ENCODE measurements around the gene NT5C2. TPM values are rescaled to one million over a fixed set of nuclear protein-coding genes. Genes with fewer than 3 reads are reported as not detected.

Gene NT5C2
- total RNA-seq, 1 experiment from 2014 or later: 74.6 TPM

DNA sequence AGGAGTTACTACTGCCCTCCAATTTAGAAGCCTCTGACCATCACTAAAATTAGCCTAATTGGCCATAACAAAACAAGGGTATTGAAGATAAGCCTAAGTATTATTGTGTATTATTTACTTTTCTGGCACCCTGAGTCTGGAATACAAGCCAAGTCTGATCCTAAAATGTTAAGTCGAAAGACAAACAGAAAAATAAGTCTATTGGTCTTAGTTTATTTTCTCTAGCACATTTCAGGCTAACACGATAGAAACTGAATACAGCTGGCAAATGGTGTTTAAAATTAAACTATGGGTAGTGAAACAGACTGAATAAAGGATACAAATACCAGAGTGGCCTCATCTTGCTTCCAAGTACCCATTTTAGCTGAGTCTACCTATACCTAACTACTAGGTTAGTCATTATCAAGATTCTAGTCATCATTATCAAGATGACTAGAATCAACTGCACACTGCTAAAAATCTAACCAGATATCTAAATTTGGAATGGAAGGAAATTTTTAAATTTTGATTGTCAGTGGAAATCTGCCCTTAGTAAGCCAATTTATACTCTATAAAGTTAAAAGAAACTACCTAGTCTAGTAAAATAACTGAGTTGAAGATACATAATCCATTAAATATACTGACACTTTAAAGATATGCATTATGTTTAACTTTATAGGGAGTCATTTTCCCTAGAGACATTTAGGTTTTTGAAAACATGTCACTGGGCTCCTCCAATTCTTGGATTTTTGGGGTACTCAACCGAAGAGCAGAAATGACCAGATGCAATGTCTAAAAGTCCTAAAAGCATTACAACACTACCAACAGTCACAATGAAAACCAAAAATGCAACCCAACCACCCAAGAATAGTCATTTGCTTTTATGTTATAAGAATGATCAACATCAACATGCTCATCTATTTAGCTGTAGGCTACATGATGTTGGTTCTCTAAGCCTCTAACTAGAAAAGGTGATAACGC, 80.9 kb downstream of the NT5C2 start:
- H3K9ac ChIP-seq (ENCODE audit: low read length): no peak overlapping the region
- no peak overlapping the region for H3K27ac ChIP-seq (ENCODE audit: low read length)
- ChIA-PET POLR2A (ENCODE audit: unreplicated experiment) (interaction anchor here (0.6 kb wide), 1 partner anchor 285 kb away, joined by 3 read pairs; no protein-coding TSS in a partner anchor), CTCF (no interaction called here)
- ATAC-seq (no peak), DNase-seq (no peak)
- H3F3A ChIP-seq (ENCODE audit: low read length, unreplicated experiment): no peaks in the 10 kb centered on the region
- no TSS peak for BruUV-seq (replicated peaks)
- peaks cover 7% of the 10 kb centered on the region; the same call in 1 of the 2 replicates for H3K36me3 ChIP-seq (ENCODE audit: low read depth, low read length)
- H3K79me2 ChIP-seq (ENCODE audit: low read length): peaks cover 38% of the 10 kb centered on the region
- intact Hi-C loops (cut with micrococcal nuclease): no loop called here
- H4K20me1 ChIP-seq (ENCODE audit: low read length): no peaks in the 10 kb centered on the region; the same call in 1 of the 2 replicates
- H2AFZ ChIP-seq (ENCODE audit: low read length): no peak overlapping the region
- H3K9me2 ChIP-seq (replicated peaks; ENCODE audit: low read length): no peaks in the 10 kb centered on the region
- TF ChIP-seq EZH2 (IDR thresholded peaks at IDR 0.05; ENCODE audit: low read length, unreplicated experiment) (no peak), CTCF (conservative IDR thresholded peaks at IDR 0.05; ENCODE audit: low read depth, low read length) (no peak), EZH2phosphoT487 (IDR thresholded peaks at IDR 0.05; ENCODE audit: borderline replicate concordance, low read length) (no peak)
- H3K4me1 ChIP-seq (ENCODE audit: insufficient read depth, low read length): no peaks in the 10 kb centered on the region
- no peak overlapping the region for H3K4me3 ChIP-seq (ENCODE audit: low read length)
- H3K4me2 ChIP-seq (ENCODE audit: low read length): no peak overlapping the region
- no peaks in the 10 kb centered on the region for H3K27me3 ChIP-seq (ENCODE audit: low read length)
- H3K9me3 ChIP-seq (ENCODE audit: low read length): no peaks in the 10 kb centered on the region

DNA sequence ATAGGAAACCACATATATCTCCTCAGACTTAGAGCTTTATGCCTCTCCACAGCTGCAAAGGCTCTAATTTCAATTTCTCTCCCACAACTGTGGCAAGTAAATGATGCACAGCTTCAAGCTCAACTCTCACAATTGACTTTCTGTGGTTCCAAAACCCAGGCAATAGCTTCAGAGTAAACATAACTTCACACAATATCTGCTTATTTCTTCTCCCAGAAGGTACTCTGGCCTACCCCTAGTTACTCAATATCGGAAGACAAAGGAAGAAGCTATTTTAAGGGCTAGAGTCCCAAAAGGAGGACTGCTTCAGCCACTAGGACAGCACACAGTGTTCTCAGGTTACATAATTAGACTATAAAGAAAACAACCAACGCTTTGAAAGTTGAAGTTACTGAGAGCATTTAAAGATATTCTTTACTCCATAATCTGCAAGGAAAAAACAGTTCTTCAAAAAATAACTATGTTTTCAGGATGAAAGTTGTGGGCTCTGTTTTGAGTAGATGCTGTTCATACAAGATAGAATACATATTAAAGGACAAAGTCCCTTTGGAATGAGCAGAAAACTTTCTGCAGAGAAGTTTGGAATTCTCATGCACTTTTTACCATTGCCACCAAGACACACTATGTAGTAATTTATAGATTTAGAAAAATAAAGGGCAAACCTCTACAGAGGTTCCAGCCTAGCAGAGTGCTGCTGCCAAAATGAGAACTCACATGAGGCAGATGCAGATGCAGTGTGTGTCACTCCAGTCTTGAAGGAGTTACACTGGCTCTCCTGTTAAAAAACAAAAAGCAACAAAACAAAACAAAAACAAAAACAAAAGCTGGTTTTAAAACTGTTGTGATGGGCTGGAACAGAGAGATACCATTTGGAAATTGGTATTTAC, 81.8 kb downstream of the NT5C2 start:
- intact Hi-C loops (cut with micrococcal nuclease): no loop called here
- no peaks in the 10 kb centered on the region; the same call in 1 of the 2 replicates for H4K20me1 ChIP-seq (ENCODE audit: low read length)
- H3K27ac ChIP-seq (ENCODE audit: low read length): no peak overlapping the region
- H3F3A ChIP-seq (ENCODE audit: low read length, unreplicated experiment): no peaks in the 10 kb centered on the region
- DNase-seq: no peak
- no peaks in the 10 kb centered on the region for H3K9me2 ChIP-seq (replicated peaks; ENCODE audit: low read length)
- H3K79me2 ChIP-seq (ENCODE audit: low read length): peaks cover 36% of the 10 kb centered on the region
- BruUV-seq (replicated peaks): no TSS peak
- no peaks in the 10 kb centered on the region for H3K27me3 ChIP-seq (ENCODE audit: low read length)
- H2AFZ ChIP-seq (ENCODE audit: low read length): no peak overlapping the region
- TF ChIP-seq CTCF (conservative IDR thresholded peaks at IDR 0.05; ENCODE audit: low read depth, low read length) (no peak), EZH2 (IDR thresholded peaks at IDR 0.05; ENCODE audit: low read length, unreplicated experiment) (no peak), EZH2phosphoT487 (IDR thresholded peaks at IDR 0.05; ENCODE audit: borderline replicate concordance, low read length) (no peak)
- POLR2A ChIA-PET (ENCODE audit: unreplicated experiment): no interaction called here
- CTCF ChIA-PET: no interaction called here
- peaks cover 7% of the 10 kb centered on the region; the same call in 1 of the 2 replicates for H3K4me1 ChIP-seq (ENCODE audit: insufficient read depth, low read length)
- 0 out of 2 replicates have a peak, but pooled peaks have one; percentile 31 for ATAC-seq
- H3K36me3 ChIP-seq (ENCODE audit: low read depth, low read length): peaks cover 7% of the 10 kb centered on the region; the same call in 1 of the 2 replicates
- no peak overlapping the region for H3K9ac ChIP-seq (ENCODE audit: low read length)
- no peaks in the 10 kb centered on the region for H3K9me3 ChIP-seq (ENCODE audit: low read length)
- H3K4me2 ChIP-seq (ENCODE audit: low read length): no peak overlapping the region
- no peak overlapping the region for H3K4me3 ChIP-seq (ENCODE audit: low read length)

Measured in PC-3 (cell line).